ENCODE results near the gene S100A6. TPM values are rescaled to one million over a fixed set of nuclear protein-coding genes. Genes with fewer than 3 reads are reported as not detected.

Gene S100A6
- total and polyA plus RNA-seq, 4 donors: 165 to 10,136 (median 2,002) TPM

DNA sequence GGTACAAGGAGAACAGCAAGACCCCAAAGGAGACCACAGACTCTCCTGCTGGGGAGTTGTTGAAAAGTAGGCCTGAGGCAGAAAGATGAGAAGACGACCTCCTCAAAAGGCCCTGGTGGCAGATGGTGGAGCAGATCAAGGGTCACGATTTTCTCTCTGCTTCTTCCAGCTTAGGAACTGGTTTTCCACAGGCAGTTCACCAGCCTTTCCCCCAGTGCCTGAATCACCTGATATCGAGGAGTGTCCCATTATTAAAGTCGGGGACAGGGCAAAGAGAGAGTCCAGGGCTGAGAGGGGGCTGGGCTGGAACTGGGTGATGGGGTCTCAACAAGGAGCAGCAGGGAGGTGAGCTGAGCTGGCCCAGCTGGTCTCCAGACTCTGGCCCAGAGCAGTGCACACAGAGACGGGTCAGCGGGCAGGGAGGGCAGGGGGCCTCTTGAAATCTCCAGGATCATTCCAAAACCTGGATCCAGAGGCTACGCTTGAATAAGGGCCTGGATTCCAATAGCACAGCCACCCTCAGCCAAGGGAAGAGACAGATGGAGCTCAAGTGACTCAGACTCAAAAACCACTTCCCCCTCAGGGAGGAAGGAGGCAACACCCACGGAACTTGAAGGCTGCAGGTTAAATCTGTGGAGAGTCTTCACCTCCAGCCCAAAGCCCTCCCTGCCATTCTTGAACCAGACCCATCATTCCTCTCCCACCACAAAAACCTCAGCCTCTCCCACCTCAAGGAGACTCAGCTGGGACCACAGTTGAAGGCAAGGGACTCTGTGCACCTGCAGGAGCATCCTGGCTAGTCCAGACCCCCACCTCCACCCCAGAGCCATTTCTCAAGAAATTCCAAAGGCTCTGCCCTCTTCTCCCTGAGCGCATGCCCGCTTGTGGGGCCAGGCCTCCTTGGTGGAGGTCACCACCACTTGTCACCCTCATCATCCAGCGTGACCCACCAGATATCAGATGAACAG, 4.9 kb upstream of the S100A6 start, which contains the start of gene S100A5:
Gene S100A5 (minus strand): TSS at position 541 of the 968 bp plus-strand sequence. CDS start 743 bp downstream, outside the sequence.
- no peak within 1 kb of the TSS for H3K9ac ChIP-seq (ENCODE audit: insufficient read depth in 1 of 2, low read length in 2 of 2)
- H3K4me3 ChIP-seq: no peak within 1 kb of the TSS
- TF ChIP-seq, protein P1, sequence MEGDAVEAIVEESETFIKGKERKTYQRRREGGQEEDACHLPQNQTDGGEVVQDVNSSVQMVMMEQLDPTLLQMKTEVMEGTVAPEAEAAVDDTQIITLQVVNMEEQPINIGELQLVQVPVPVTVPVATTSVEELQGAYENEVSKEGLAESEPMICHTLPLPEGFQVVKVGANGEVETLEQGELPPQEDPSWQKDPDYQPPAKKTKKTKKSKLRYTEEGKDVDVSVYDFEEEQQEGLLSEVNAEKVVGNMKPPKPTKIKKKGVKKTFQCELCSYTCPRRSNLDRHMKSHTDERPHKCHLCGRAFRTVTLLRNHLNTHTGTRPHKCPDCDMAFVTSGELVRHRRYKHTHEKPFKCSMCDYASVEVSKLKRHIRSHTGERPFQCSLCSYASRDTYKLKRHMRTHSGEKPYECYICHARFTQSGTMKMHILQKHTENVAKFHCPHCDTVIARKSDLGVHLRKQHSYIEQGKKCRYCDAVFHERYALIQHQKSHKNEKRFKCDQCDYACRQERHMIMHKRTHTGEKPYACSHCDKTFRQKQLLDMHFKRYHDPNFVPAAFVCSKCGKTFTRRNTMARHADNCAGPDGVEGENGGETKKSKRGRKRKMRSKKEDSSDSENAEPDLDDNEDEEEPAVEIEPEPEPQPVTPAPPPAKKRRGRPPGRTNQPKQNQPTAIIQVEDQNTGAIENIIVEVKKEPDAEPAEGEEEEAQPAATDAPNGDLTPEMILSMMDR (IDR thresholded peaks at IDR 0.05; ENCODE audit: control extremely low read depth, extremely low read depth): no peak
- DNase-seq: no peak
- H3K4me1 ChIP-seq (ENCODE audit: control insufficient read depth in 5 of 5, insufficient read depth in 5 of 5, low read length in 5 of 5): peaks cover 3 to 39% (median 23%) of the 10 kb centered on the region in 5 donors
- H3K27ac ChIP-seq (ENCODE audit: low read depth in 1 of 2, low read length in 1 of 2): peak within 1 kb of the TSS in 1 of 2 donors; percentile 54
- peaks cover 0 to 3% (median 0%) of the 10 kb centered on the region in 4 donors for H3K36me3 ChIP-seq (ENCODE audit: control insufficient read depth in 4 of 4, insufficient read depth in 4 of 4, low read length in 4 of 4)
- no peaks in the 10 kb centered on the region for H3K9me3 ChIP-seq (ENCODE audit: control insufficient read depth in 4 of 4, insufficient read depth in 3 of 4, low read length in 3 of 4)
- no peaks in the 10 kb centered on the region for H3K27me3 ChIP-seq (ENCODE audit: control insufficient read depth in 3 of 3, insufficient read depth in 3 of 3, low read length in 2 of 3)
- 71 to 79% methylated on average over 11 of the region's 11 CpGs for WGBS, 2 donors
- no peak for ATAC-seq (ENCODE audit: insufficient read depth, low FRiP score)

DNA sequence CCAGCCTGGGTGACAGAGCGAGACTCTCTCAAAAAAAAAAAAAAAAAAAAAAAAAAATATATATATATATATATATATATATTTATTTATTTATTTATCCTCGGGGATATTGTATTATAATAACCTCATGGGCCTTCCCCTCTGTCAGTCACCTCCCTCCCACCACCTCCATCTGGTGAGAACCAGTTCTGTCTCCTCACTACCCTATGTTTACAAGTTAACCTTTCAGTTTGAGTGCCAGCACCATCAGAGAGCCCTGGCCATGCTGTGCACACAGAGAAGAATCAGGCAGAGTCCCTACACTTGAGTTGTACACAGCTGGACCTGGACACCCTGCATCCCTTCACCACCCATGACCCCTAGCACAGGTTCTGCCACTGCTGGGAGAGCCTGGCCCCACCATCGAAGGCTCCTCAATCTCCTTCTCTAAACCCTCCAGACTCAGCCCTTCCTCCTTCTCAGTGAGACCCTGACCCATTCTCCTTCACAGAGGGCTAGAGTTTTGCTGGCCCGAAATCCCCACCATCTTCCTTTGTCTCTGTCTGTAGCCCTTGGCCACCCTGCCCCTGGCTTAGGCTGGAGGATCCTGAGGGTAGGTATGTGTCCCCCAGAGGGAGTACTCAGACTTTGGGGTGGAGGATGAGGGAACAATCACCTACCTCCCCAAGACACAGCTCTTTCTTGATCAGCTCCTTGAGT, 3.8 kb upstream of the S100A6 start:
- Histone ChIP-seq H3K27ac (ENCODE audit: low read depth in 1 of 2, low read length in 1 of 2) (no peak overlapping the region), H3K9ac (ENCODE audit: insufficient read depth in 1 of 2, low read length in 2 of 2) (no peak overlapping the region), H3K36me3 (ENCODE audit: control insufficient read depth in 4 of 4, insufficient read depth in 4 of 4, low read length in 4 of 4) (peaks cover 0 to 3% (median 0%) of the 10 kb centered on the region in 4 donors), H3K9me3 (ENCODE audit: control insufficient read depth in 4 of 4, insufficient read depth in 3 of 4, low read length in 3 of 4) (no peaks in the 10 kb centered on the region), H3K4me3 (no peak overlapping the region), H3K4me1 (ENCODE audit: control insufficient read depth in 5 of 5, insufficient read depth in 5 of 5, low read length in 5 of 5) (peaks cover 0 to 27% (median 17%) of the 10 kb centered on the region in 5 donors), H3K27me3 (ENCODE audit: control insufficient read depth in 3 of 3, insufficient read depth in 3 of 3, low read length in 2 of 3) (no peaks in the 10 kb centered on the region)
- WGBS, 2 donors: 82 to 92% methylated on average over 3 to 4 of the region's 4 CpGs
- no peak for ATAC-seq (ENCODE audit: insufficient read depth, low FRiP score)
- DNase-seq: no peak
- TF ChIP-seq, protein P1 (IDR thresholded peaks at IDR 0.05; ENCODE audit: control extremely low read depth, extremely low read depth): no peak

DNA sequence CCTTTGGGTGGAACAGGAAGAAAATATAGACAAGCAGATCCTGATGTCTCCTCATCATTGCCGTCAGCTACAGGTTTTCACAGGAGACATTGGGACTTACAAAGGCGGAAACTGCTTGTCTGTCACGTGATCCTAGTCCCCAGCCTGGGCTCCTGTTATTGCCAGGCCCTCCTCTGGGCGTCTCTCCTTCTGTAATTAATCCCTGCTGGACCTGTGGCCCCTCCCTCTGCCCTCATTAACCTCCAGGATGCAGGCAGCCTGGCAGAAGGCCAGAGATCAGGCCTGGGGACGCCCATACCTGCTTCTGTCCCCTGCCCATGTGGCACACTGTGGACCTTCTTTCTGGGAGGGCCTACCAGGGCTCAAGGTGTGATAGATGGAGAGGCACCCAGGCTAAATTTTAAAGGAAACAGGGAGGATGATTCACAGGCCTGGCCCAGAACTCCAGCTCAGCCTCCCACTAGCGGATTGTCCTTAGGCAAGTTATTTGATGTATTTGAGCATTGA, 2.6 kb upstream of the S100A6 start:
- Histone ChIP-seq H3K27me3 (ENCODE audit: control insufficient read depth in 3 of 3, insufficient read depth in 3 of 3, low read length in 2 of 3) (no peaks in the 10 kb centered on the region), H3K27ac (ENCODE audit: low read depth in 1 of 2, low read length in 1 of 2) (no peak overlapping the region), H3K9me3 (ENCODE audit: control insufficient read depth in 4 of 4, insufficient read depth in 3 of 4, low read length in 3 of 4) (no peaks in the 10 kb centered on the region), H3K36me3 (ENCODE audit: control insufficient read depth in 4 of 4, insufficient read depth in 4 of 4, low read length in 4 of 4) (peaks cover 0 to 3% (median 0%) of the 10 kb centered on the region in 4 donors), H3K4me1 (ENCODE audit: control insufficient read depth in 5 of 5, insufficient read depth in 5 of 5, low read length in 5 of 5) (peaks cover 0 to 27% (median 19%) of the 10 kb centered on the region in 5 donors), H3K4me3 (no peak overlapping the region), H3K9ac (ENCODE audit: insufficient read depth in 1 of 2, low read length in 2 of 2) (no peak overlapping the region)
- WGBS, 2 donors: 77 to 90% methylated on average over 6 of the region's 6 CpGs
- TF ChIP-seq, protein P1 (IDR thresholded peaks at IDR 0.05; ENCODE audit: control extremely low read depth, extremely low read depth): no peak
- no peak for ATAC-seq (ENCODE audit: insufficient read depth, low FRiP score)
- DNase-seq: no peak
